Measurements from ENCODE around the gene YBX3.

Gene YBX3

GRCh38 chr12:10721651-10722501 lies 1.2 kb downstream of the YBX3 start:
- peak; percentile 79 for DNase-seq (ENCODE audit: low read depth in 2 of 2)

DNA sequence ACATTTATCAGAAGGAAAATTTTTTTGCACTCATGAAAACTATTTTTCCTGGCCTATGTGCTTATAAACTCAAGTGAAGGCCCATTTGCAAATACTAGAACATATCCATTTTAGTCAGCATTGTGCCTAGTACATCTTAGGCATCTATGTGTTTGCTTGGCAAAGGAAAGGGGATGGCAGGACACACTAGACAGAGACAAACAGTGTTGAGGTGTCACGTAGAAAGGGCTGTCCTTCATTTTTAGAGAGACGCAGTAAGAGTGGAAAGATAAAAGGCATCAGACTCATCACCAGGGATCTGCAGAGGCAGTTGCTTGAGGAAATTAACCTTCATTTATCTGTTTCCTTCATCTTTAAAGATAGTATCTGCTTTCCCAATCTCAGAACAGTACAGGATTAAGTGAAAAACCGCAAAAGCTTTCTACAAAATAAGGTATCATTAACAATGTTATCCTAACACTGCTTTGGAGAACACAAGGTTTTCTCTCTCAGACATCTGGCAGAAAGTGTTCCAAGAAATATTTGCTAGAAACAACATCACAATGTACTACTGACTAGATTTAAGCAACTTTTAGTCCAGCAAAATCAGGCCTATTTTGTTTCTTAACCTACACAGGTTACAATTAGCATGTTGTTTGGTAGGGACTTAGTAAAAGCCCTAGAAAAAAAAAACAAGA lies 2.0 kb downstream of the YBX3 start:
- no peak for DNase-seq (ENCODE audit: low read depth in 2 of 2)

DNA sequence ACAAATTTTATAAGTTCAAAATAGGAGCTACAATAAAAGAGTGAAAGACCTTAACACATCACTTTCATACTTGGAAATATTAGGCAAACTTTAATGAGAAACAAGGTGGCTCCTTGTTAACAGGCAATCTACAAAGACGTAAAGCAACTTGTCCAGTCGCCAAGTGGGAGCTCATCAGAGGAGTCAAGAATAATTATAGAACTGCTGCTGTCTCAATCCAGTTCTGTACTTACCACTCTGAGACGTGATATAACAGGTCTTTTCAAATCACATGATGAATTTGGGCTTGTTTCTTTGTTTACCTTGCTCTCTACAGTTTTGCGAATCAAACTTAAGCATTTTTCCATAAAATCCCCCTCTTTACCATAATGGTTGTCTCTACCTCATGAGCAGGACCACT lies 3.6 kb downstream of the YBX3 start:
- no peak for DNase-seq (ENCODE audit: low read depth in 2 of 2)

DNA sequence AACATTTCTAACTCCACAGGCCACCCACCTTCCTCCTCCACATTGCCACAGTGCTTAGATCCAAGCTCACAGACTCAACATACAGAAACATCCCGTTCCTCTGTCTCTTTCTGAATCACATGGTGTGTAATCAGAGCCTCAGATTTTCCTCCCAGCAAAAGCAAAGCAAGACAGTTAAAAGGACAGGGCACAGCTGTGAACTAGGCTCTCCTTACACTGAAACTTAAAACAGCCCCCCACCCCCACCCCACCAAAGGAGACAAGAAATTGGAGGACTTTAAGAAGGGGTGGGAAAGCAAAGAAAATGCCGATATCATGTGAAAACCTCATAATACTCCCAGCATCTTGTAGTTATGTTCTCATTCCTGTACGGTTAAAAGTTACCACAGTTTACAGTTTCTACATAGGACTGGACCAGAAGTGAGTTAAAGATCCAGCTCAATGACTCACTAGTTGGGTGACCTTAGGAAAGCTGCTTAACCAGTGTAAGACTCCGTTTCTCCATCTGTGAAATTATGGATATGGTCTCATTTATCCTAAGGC lies 4.8 kb downstream of the YBX3 start:
- peak in 1 of 2 experiments; percentile 5 for DNase-seq (ENCODE audit: low read depth in 2 of 2)

DNA sequence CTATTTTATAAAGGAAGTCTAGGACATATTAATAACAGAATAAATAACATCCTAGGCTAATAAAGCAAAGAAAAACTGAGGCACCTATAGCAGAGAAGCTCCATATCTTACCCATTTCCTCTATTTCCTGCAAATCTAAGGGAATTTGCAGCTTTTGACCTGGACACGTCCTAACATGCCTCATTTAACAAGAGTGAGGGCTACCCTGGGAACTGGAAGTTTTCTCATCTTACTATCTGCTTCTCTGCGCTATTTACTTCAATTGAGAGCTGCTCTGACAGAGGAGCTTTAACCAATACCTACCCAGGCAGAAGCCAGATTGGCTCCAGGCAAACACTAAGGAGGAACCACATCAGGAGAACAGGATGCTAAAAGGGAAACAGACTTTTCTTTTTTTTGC lies 5.7 kb downstream of the YBX3 start:
- no peak for DNase-seq (ENCODE audit: low read depth in 2 of 2)

- DNase-seq (ENCODE audit: low read depth in 2 of 2), result peak; percentile 34 to 47
Measured at GRCh38 chr12:10716704-10717315, 6.3 kb downstream of the YBX3 start.

- no peak for DNase-seq (ENCODE audit: low read depth in 2 of 2)
Measured at GRCh38 chr12:10716277-10716676, 6.8 kb downstream of the YBX3 start.

- DNase-seq (ENCODE audit: low read depth in 2 of 2), result no peak
Measured at GRCh38 chr12:10715491-10715890, 7.6 kb downstream of the YBX3 start.

DNA sequence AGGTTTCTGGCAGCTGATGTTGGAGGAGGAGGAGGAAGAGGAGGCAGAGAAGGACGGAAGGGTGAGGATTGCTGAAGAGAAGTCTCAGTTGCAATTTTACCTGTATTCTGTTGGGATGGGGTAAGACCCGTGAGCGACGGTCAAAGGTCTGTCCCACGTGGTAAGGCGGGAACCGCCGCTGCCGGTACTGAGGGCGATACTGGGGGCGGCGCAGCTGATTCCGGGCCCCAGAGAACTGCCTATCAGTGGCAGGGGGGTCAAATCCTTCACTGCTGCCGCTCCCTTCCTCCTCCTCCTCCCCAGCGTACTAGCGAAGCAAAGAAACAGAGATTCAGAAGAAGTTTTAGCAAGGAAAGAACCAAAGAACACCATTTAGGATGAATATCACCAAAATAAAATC lies 13.3 kb downstream of the YBX3 start:
- no peak for DNase-seq (ENCODE audit: low read depth in 2 of 2)

- no peak for DNase-seq (ENCODE audit: low read depth in 2 of 2)
Measured at GRCh38 chr12:10708862-10709261, 14.3 kb downstream of the YBX3 start.

- peak in 1 of 2 experiments; percentile 4 for DNase-seq (ENCODE audit: low read depth in 2 of 2)
Measured at GRCh38 chr12:10705655-10706054, 17.5 kb downstream of the YBX3 start.

GRCh38 chr12:10701843-10702242 lies 21.3 kb downstream of the YBX3 start:
- no peak for DNase-seq (ENCODE audit: low read depth in 2 of 2)

DNA sequence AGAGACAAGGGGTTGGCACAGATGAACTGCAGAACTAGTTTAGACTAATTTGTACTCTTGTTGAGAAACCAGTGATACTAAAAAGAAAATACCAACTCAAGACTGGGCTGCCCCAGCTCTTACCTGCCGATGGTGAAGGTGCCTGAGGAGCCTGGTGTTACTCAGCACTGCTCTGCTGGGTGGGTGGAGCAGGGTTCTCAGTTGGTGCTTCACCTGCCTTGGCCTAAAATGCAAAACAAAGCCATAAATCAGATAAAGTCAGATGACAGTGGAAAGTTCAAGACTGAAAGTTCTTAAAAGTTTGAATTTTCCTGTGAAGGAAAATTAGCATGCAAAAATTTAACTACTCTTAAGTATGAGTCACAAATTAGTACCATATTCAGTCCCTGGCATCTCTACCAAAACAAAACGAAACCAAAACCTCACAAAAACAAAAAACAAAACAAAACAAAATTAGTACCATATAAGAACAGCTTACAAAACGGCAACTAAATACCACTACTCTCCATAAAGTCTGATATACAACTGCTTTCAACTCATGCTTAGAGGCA lies 21.9 kb downstream of the YBX3 start:
- no peak for DNase-seq (ENCODE audit: low read depth in 2 of 2)

DNA sequence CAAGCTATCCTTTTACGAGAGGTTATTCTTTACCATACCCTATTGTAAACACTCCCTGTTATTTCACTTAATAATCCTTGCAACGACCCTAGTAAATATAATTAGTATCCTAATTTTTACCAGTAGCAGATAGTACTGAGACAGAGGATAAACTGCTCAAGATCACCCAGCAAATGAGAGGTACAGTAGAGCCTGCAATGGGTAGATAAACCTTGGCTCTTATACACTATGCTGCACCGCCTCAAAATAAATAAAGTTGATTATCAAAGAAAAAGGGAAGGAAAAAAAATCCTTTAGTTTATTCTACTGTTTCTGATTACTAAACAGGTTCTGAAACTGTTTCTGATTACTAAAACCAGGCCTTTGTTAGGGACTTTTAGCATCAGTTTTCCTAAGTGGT lies 22.5 kb downstream of the YBX3 start:
- DNase-seq (ENCODE audit: low read depth in 2 of 2), result no peak

DNA sequence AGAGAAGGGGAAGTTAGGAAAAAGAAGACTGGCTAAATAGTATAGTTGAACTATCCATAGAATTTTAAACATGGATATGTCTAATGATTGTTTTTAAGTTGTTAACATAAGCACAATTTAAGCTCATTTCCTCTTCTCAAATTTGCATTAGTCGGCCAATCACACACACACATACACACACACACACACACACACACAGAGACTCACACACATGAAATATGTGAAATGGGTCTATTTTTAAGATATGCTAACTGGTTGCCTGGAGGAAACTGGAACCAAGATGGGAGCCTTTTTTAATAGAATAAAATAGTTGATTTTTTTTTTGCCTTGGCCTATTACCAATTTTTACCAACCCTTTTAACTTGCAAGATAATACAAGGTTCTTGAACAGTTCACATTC lies 25.3 kb downstream of the YBX3 start:
- no peak for DNase-seq (ENCODE audit: low read depth in 2 of 2)

- DNase-seq (ENCODE audit: low read depth in 2 of 2), result no peak
Measured at GRCh38 chr12:10697156-10697555, 26.0 kb downstream of the YBX3 start.

DNA sequence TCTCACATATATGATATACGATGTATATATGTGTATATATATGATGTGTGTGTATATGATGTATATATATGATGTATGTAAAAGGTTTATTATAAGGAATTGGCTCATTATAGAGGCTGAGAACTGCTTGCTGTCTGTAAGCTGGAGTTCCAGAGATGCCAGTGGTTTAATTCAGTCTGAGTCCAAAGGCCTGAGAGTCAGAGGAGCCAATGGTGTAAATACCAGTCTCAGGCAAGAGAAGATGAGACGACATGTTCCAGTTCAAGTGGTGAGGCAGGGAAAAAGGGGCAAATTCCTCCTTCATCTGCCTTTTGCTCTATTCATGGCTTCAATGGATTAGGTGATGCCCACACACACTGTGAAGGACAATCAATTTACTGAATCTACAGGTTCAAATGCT lies 32.2 kb downstream of the YBX3 start:
- DNase-seq (ENCODE audit: low read depth in 2 of 2), result no peak

DNA sequence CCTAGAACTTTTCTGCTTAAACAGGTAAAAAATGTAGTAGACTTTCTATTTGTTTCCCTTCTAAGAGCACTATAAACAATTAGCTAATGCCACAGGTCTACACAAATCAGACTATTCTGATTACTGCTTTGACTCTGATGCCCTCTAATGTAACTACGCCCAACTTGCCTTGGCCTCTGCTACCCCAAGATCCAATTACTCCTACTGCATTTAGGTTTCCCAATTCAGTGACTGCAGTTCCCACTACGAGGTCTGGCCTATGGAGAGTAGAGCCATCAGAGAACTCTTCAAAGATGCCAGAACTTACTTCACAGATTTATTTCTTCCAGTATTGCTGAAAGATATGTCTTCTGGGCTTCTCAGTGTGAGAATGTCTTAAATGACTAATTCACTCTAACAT lies 34.0 kb downstream of the YBX3 start:
- no peak for DNase-seq (ENCODE audit: low read depth in 2 of 2)

DNA sequence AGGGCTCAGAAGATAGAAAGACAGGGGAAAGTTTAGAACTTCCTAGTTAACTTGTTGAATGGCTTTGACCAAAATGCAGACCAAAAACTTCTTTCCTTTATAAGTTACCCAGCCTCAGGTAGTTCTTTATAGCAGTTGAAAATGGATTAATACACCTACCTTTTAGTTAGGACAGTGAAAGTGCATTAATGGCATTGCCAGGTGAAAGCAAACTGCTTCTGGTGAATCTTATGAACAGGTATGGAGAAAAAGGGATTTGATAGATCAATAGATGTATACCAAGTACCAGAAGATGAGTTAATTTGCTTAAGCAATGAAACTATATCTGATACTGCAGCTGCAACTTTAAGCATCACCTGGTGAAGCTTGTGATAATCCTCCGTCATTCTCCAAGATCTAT lies 35.1 kb downstream of the YBX3 start:
- no peak for DNase-seq (ENCODE audit: low read depth in 2 of 2)

GRCh38 chr12:10673659-10674384 lies 49.3 kb downstream of the YBX3 start, which contains the start of gene STYK1:
TSS of gene STYK1 (minus strand) at chr12:10674052. CDS start at chr12:10634618, 39,434 bp downstream.
- no peak for DNase-seq (ENCODE audit: low read depth in 2 of 2)

GRCh38 chr12:10672231-10672868 lies 50.8 kb downstream of the YBX3 start:
- no peak for DNase-seq (ENCODE audit: low read depth in 2 of 2)
